IPS-11a (cell line): ENCODE measurements around the gene TYW1.
"Not testable (repeated sequence)": the region's sequence is repeated elsewhere in the genome, so short reads cannot be mapped to it uniquely, and the experiment has no call there.

ENCODE experiments used
- H3K4me3 ChIP-seq: one replicate; pipeline ENCODE4 v1.5.1; 2013; ENCODE audit warnings: low read depth, low read length, control low read depth

TYW1 gene

GRCh38 chr7:67236216-67236615, 239.6 kb downstream of the TYW1 start:
- H3K4me3 ChIP-seq: not testable (repeated sequence)

GRCh38 chr7:67242871-67243270, 246.2 kb downstream of the TYW1 start:
- H3K4me3 ChIP-seq: not testable (repeated sequence)

- not testable (repeated sequence) for H3K4me3 ChIP-seq
Observed at GRCh38 chr7:67248364-67248763, 251.7 kb downstream of the TYW1 start.

GRCh38 chr7:67251986-67252558, 255.4 kb downstream of the TYW1 start:
- no peak overlapping the region for H3K4me3 ChIP-seq

- H3K4me3 ChIP-seq: not testable (repeated sequence)
Observed at GRCh38 chr7:67255076-67255475, 258.4 kb downstream of the TYW1 start.

GRCh38 chr7:67257779-67258178, 261.1 kb downstream of the TYW1 start:
- not testable (repeated sequence) for H3K4me3 ChIP-seq

GRCh38 chr7:67259363-67259762, 262.7 kb downstream of the TYW1 start:
- not testable (repeated sequence) for H3K4me3 ChIP-seq

GRCh38 chr7:67260166-67260586, 263.5 kb downstream of the TYW1 start:
- not testable (repeated sequence) for H3K4me3 ChIP-seq

- not testable (repeated sequence) for H3K4me3 ChIP-seq
Observed at GRCh38 chr7:67264000-67264399, 267.4 kb downstream of the TYW1 start.

GRCh38 chr7:67266070-67266469, 269.4 kb downstream of the TYW1 start:
- H3K4me3 ChIP-seq: not testable (repeated sequence)

- no peak overlapping the region for H3K4me3 ChIP-seq
Observed at GRCh38 chr7:67267914-67268313, 271.3 kb downstream of the TYW1 start.

- not testable (repeated sequence) for H3K4me3 ChIP-seq
Observed at GRCh38 chr7:67269916-67270315, 273.3 kb downstream of the TYW1 start.
